T-helper 1 cell (primary cell): ENCODE results near the gene SPG21.
"Not testable (repeated sequence)": the region's sequence is repeated elsewhere in the genome, so short reads cannot be mapped to it uniquely, and the experiment has no call there.

Experiments used
- DNase-seq, 5 donors: peaks; one replicate each; pipeline ENCODE4 v3.0.0-alpha.2; 2012 to 2020
- total RNA-seq, 4 donors: gene quantifications; one replicate each; lab custom pipeline; 2026; lab: John Stamatoyannopoulos, UW

SPG21 gene
- total RNA-seq, result 26.8 to 41.8 (median 36.0) reads per million in 4 donors

- DNase-seq, result peak; percentile 82 to 93 (median 88)
These were observed at the start of gene SPG21 for GRCh38 chr15:64989416-64990167. Gene SPG21, minus strand, starts transcription at chr15:64989914. Its CDS starts 6,345 bp downstream, at chr15:64983569.

- DNase-seq, result no peak
These were observed 49.1 kb upstream of the SPG21 start for GRCh38 chr15:65038836-65039235.

GRCh38 chr15:65038428-65038827 lies 48.7 kb upstream of the SPG21 start:
- no peak for DNase-seq

- no peak for DNase-seq
These were observed 47.6 kb upstream of the SPG21 start for GRCh38 chr15:65037309-65037708.

- no peak for DNase-seq
These were observed 45.0 kb upstream of the SPG21 start for GRCh38 chr15:65034719-65035118.

GRCh38 chr15:65033659-65034269 lies 44.0 kb upstream of the SPG21 start:
- DNase-seq, result peak in 2 of 5 donors; percentile 10 to 44

GRCh38 chr15:65032801-65033537 lies 43.3 kb upstream of the SPG21 start:
- DNase-seq, result peak in 2 of 5 donors; percentile 22 to 66

GRCh38 chr15:65029736-65030208 lies 40.1 kb upstream of the SPG21 start:
- no peak for DNase-seq

- peak; percentile 83 to 92 (median 89) for DNase-seq
These were observed 39.4 kb upstream of the SPG21 start, which contains the start of gene MTFMT for GRCh38 chr15:65028921-65029735. Gene MTFMT, minus strand, starts transcription at chr15:65029639. Its CDS starts 26 bp downstream, at chr15:65029613.

- DNase-seq, result no peak
These were observed 38.6 kb upstream of the SPG21 start for GRCh38 chr15:65028338-65028737.

- DNase-seq, result no peak
These were observed 37.9 kb upstream of the SPG21 start for GRCh38 chr15:65027593-65027992.

GRCh38 chr15:65026756-65027155 lies 37.0 kb upstream of the SPG21 start:
- no peak for DNase-seq

GRCh38 chr15:65021488-65021887 lies 31.8 kb upstream of the SPG21 start:
- DNase-seq, result no peak

GRCh38 chr15:65020419-65020818 lies 30.7 kb upstream of the SPG21 start:
- DNase-seq, result no peak

- not testable (repeated sequence) for DNase-seq
These were observed 21.5 kb upstream of the SPG21 start for GRCh38 chr15:65011198-65011597.

- no peak for DNase-seq
These were observed 19.3 kb upstream of the SPG21 start for GRCh38 chr15:65008983-65009382.

GRCh38 chr15:65006876-65007275 lies 17.2 kb upstream of the SPG21 start:
- no peak for DNase-seq

GRCh38 chr15:65004993-65005392 lies 15.3 kb upstream of the SPG21 start:
- no peak for DNase-seq

GRCh38 chr15:64997745-64998375 lies 8.1 kb upstream of the SPG21 start:
- no peak for DNase-seq

- no peak for DNase-seq
These were observed 7.4 kb upstream of the SPG21 start for GRCh38 chr15:64997066-64997465.

GRCh38 chr15:64993290-64993689 lies 3.6 kb upstream of the SPG21 start:
- DNase-seq, result no peak
